Esophagus muscularis mucosa (tissue), 4 donors: ENCODE measurements around the gene UBD.

Experiments
- EP300 ChIP-seq: sonication (generic); formaldehyde crosslinking; IDR thresholded peaks from one replicate; pipeline ENCODE4 v1.6.1; 2017; ENCODE audit warnings: antibody characterized with exemption
- POLR2A ChIP-seq: fragments of 450-650 bp; IDR thresholded peaks from one replicate; pipeline ENCODE4 v1.6.1; 2017; ENCODE audit warnings: antibody characterized with exemption, moderate library complexity, mild to moderate bottlenecking, low read depth
- POLR2AphosphoS5 ChIP-seq, 2 donors: sonication (generic); formaldehyde crosslinking; IDR thresholded peaks; one replicate each; pipeline ENCODE4 v1.6.1; 2017; ENCODE audit warnings: antibody characterized with exemption in 2 of 2
- TF ChIP-seq, protein P1 (sequence below), 3 experiments: fragments of 200-600 bp in 2 of 3; fragments of 450-650 bp in 1 of 3; sonication (generic) in 2 of 3; IDR thresholded peaks; one replicate each; pipeline ENCODE4 v1.5.1; 2017 to 2019; ENCODE audit warnings: antibody characterized with exemption in 3 of 3, mild to moderate bottlenecking in 2 of 3, moderate library complexity in 1 of 3

- TF ChIP-seq, protein P1, sequence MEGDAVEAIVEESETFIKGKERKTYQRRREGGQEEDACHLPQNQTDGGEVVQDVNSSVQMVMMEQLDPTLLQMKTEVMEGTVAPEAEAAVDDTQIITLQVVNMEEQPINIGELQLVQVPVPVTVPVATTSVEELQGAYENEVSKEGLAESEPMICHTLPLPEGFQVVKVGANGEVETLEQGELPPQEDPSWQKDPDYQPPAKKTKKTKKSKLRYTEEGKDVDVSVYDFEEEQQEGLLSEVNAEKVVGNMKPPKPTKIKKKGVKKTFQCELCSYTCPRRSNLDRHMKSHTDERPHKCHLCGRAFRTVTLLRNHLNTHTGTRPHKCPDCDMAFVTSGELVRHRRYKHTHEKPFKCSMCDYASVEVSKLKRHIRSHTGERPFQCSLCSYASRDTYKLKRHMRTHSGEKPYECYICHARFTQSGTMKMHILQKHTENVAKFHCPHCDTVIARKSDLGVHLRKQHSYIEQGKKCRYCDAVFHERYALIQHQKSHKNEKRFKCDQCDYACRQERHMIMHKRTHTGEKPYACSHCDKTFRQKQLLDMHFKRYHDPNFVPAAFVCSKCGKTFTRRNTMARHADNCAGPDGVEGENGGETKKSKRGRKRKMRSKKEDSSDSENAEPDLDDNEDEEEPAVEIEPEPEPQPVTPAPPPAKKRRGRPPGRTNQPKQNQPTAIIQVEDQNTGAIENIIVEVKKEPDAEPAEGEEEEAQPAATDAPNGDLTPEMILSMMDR (IDR thresholded peaks at IDR 0.05): no peak
- TF ChIP-seq EP300 (no peak), POLR2A (no peak), POLR2AphosphoS5 (IDR thresholded peaks at IDR 0.05) (no peak)
Observed at GRCh38 chr6:29597184-29597583, 37.7 kb upstream of the UBD start.
